Lower leg skin (tissue), 3 donors: ENCODE results near the gene STX16.

Experiments used
- CTCF ChIP-seq, 3 donors: fragments of 450-650 bp; IDR thresholded peaks; one replicate each; pipeline ENCODE4 v1.5.1; 2016; ENCODE audit warnings: antibody characterized with exemption in 3 of 3, mild to moderate bottlenecking in 3 of 3, moderate library complexity in 2 of 3
- POLR2A ChIP-seq, 2 donors: fragments of 450-650 bp; IDR thresholded peaks; one replicate each; pipeline ENCODE4 v1.6.1; 2016 to 2017; ENCODE audit warnings: antibody characterized with exemption in 2 of 2, mild to moderate bottlenecking in 1 of 2, moderate library complexity in 1 of 2

- peak in 1 of 3 donors; percentile 83 for TF ChIP-seq CTCF (IDR thresholded peaks at IDR 0.05)
- TF ChIP-seq POLR2A (IDR thresholded peaks at IDR 0.05): no peak
These were observed at the start of gene STX16 for GRCh38 chr20:58650776-58651558.
